Right atrium auricular region (tissue), 2 donors: ENCODE measurements around the gene DISP3. TPM values are rescaled to one million over a fixed set of nuclear protein-coding genes. Genes with fewer than 3 reads are reported as not detected.

Experiments
- DNase-seq: peaks from one replicate; pipeline ENCODE4 v3.0.0-alpha.2; 2019; ENCODE audit warnings: low spot score
- H3K27ac ChIP-seq, 2 donors: fragments of 200-600 bp; sonication (generic); 1 replicate in 1 of 2; 2 replicates in 1 of 2; pipeline ENCODE4 v1.5.1; 2016 to 2019
- H3K27me3 ChIP-seq, 2 donors: fragments of 200-600 bp; sonication (generic); one replicate each; pipeline versions ENCODE4 v1.5.1 to v1.6.0; 2017 to 2019
- H3K36me3 ChIP-seq: fragments of 200-600 bp; sonication (generic); one replicate; pipeline ENCODE4 v1.5.1; 2016
- H3K4me1 ChIP-seq, 2 donors: fragments of 200-600 bp; sonication (generic); one replicate each; pipeline versions ENCODE4 v1.5.1 to v1.6.0; 2017 to 2019
- H3K4me3 ChIP-seq, 2 donors: fragments of 200-600 bp; sonication (generic); 1 replicate in 1 of 2; 2 replicates in 1 of 2; pipeline ENCODE4 v1.5.1; 2017 to 2019; ENCODE audit warnings: mild to moderate bottlenecking in 1 of 2, moderate library complexity in 1 of 2
- H3K9me3 ChIP-seq, 2 donors: fragments of 200-600 bp; sonication (generic); one replicate each; pipeline ENCODE4 v1.5.1; 2019
- total RNA-seq, 2 donors: library from RNA; depleted of rRNA; stranded (reverse); fragments of >200 nt; gene quantifications; one replicate each; pipeline ENCODE4 v1.1.0, GENCODE V29; 2016
- TF ChIP-seq, protein P1 (sequence below), 2 donors: fragments of 200-600 bp; sonication (generic); IDR thresholded peaks; one replicate each; pipeline ENCODE4 v1.5.1; 2019; ENCODE audit warnings: antibody characterized with exemption in 2 of 2

The DISP3 gene
- total RNA-seq, 2 donors from 2014 or later = 0.16 TPM; not detected in 1

- no peak overlapping the region for H3K27ac ChIP-seq
- H3K9me3 ChIP-seq = no peaks in the 10 kb centered on the region
- H3K4me3 ChIP-seq = no peak overlapping the region
- no peaks in the 10 kb centered on the region for H3K36me3 ChIP-seq
- peaks cover 5 to 17% of the 10 kb centered on the region in 2 donors for H3K27me3 ChIP-seq
- DNase-seq = no peak
- TF ChIP-seq, protein P1, sequence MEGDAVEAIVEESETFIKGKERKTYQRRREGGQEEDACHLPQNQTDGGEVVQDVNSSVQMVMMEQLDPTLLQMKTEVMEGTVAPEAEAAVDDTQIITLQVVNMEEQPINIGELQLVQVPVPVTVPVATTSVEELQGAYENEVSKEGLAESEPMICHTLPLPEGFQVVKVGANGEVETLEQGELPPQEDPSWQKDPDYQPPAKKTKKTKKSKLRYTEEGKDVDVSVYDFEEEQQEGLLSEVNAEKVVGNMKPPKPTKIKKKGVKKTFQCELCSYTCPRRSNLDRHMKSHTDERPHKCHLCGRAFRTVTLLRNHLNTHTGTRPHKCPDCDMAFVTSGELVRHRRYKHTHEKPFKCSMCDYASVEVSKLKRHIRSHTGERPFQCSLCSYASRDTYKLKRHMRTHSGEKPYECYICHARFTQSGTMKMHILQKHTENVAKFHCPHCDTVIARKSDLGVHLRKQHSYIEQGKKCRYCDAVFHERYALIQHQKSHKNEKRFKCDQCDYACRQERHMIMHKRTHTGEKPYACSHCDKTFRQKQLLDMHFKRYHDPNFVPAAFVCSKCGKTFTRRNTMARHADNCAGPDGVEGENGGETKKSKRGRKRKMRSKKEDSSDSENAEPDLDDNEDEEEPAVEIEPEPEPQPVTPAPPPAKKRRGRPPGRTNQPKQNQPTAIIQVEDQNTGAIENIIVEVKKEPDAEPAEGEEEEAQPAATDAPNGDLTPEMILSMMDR (IDR thresholded peaks at IDR 0.05) = no peak
- peaks cover 0 to 22% of the 10 kb centered on the region in 2 donors for H3K4me1 ChIP-seq
Measured at GRCh38 chr1:11482701-11483479, 3.9 kb downstream of the DISP3 start.

DNA sequence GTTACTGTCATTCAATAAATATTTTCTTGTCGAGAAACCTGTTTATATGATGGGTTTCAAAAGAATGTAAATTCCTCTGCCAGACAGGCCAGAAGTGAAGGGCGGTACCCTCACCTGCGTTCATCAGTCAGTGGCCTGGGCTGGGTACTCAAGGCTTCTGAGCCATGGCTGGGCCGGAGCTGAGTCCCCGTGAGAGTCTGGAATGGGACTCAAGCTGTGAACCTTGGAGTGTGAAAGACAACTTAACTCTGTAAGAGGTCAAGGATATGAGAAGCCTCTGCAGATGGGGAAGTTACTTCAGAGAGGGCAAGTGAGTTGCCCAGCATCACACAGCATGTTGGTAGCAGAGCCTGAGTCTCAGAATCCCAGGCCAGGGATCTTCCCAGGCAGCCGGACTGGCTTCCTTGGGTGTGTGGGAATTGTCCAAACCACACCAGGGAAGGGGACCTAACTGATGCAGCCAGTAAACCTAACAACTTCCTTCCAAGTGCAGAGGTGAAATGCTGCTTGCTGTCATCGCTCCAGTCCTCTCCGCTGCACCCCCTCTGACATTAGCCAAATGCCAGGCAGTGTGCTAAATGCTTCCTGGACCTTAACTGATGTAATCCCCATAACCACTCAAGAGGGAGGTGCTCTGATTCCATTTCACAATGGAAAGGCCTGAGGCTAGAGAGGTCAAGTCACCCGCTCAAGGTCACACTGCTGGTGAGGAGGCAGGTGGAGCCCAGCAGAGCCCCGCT lies 4.8 kb downstream of the DISP3 start:
- no peak overlapping the region for H3K27ac ChIP-seq
- TF ChIP-seq, protein P1 (IDR thresholded peaks at IDR 0.05) = no peak
- no peak for DNase-seq
- peaks cover 0 to 17% of the 10 kb centered on the region in 2 donors for H3K4me1 ChIP-seq
- no peak overlapping the region for H3K4me3 ChIP-seq
- H3K9me3 ChIP-seq = no peaks in the 10 kb centered on the region
- H3K36me3 ChIP-seq = no peaks in the 10 kb centered on the region
- peaks cover 2 to 14% of the 10 kb centered on the region in 2 donors for H3K27me3 ChIP-seq

- peaks cover 0 to 11% of the 10 kb centered on the region in 2 donors for H3K4me1 ChIP-seq
- no peaks in the 10 kb centered on the region for H3K9me3 ChIP-seq
- H3K27me3 ChIP-seq = peaks cover 2 to 8% of the 10 kb centered on the region in 2 donors
- H3K27ac ChIP-seq = no peak overlapping the region
- no peaks in the 10 kb centered on the region for H3K36me3 ChIP-seq
- no peak overlapping the region for H3K4me3 ChIP-seq
- DNase-seq = no peak
- TF ChIP-seq, protein P1 (IDR thresholded peaks at IDR 0.05) = no peak
Measured at GRCh38 chr1:11484321-11484655, 5.3 kb downstream of the DISP3 start.

- Histone ChIP-seq H3K27ac (no peak overlapping the region), H3K4me3 (no peak overlapping the region), H3K27me3 (peaks cover 0 to 6% of the 10 kb centered on the region in 2 donors), H3K9me3 (no peaks in the 10 kb centered on the region), H3K4me1 (peaks cover 0 to 4% of the 10 kb centered on the region in 2 donors), H3K36me3 (no peaks in the 10 kb centered on the region)
- TF ChIP-seq, protein P1 (IDR thresholded peaks at IDR 0.05) = no peak
- no peak for DNase-seq
Measured at GRCh38 chr1:11485191-11485590, 6.2 kb downstream of the DISP3 start.

DNA sequence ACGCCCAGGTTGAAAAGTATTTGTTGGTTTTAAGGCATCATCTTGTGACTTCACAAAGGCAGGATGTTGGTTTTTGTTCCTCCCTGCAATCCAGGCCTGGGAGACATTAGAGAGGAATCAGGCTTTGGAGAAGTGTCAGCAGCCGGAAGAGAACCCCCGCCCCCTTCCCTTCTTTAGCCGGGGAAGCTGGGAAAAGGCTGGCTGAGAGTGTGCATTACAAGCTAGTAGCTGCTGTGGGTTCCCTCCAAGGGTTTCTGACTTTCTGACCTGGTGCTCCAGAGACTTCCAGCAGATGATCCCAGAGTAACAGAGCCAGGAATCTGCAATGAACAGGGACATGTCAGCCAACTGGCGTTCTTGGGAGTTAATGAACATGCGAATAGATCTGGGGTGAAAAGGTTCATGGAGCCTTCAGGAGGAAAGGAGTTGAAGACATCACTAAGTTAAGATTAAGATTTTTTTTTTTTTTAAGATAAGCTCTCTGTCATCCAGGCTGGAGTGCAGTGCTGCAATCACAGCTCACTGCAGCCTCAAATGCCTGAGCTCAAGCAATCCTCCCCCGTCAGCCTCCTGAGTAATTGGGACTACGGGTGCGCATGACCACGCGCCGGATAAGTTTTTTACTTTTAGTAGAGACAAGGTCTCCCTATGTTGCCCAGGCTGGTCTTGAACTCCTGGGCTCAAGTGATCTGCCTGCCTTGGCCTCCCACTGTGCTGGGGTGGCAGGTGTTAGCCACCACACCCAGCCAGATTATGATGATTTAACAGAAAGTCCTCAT lies 7.5 kb downstream of the DISP3 start:
- DNase-seq = no peak
- H3K4me1 ChIP-seq = peaks cover 0 to 4% of the 10 kb centered on the region in 2 donors
- H3K27me3 ChIP-seq = no peaks in the 10 kb centered on the region
- no peaks in the 10 kb centered on the region for H3K9me3 ChIP-seq
- no peaks in the 10 kb centered on the region for H3K36me3 ChIP-seq
- TF ChIP-seq, protein P1 (IDR thresholded peaks at IDR 0.05) = no peak
- no peak overlapping the region for H3K27ac ChIP-seq
- H3K4me3 ChIP-seq = no peak overlapping the region
